Lung (tissue), 12 donors: ENCODE results near the gene MCF2L2. TPM values are rescaled to one million over a fixed set of nuclear protein-coding genes. Genes with fewer than 3 reads are reported as not detected.

ENCODE experiments used
- ATAC-seq: fragments of 200-7000 bp; cut with Tn5 transposase; one replicate; pipeline ENCODE4 v1.9.1; 2020; ENCODE audit warnings: moderate number of reproducible peaks; ENCODE audit not compliant: insufficient read depth, low FRiP score
- DNase-seq, 3 donors: peaks; one replicate each; pipeline ENCODE4 v3.0.0-alpha.2; 2013 to 2017
- H3K27ac ChIP-seq, 2 donors: one replicate each; pipeline ENCODE4 v1.5.1; 2013; ENCODE audit warnings: mild to moderate bottlenecking in 2 of 2, moderate library complexity in 2 of 2, control low read depth in 1 of 2, inconsistent platforms in 1 of 2, low read depth in 1 of 2, low read length in 1 of 2
- H3K27me3 ChIP-seq, 3 donors: one replicate each; pipeline ENCODE4 v1.5.1; 2013; ENCODE audit warnings: low read length in 2 of 3; ENCODE audit not compliant: control insufficient read depth in 3 of 3, insufficient read depth in 3 of 3
- H3K36me3 ChIP-seq, 4 donors: one replicate each; pipeline ENCODE4 v1.5.1; 2013; ENCODE audit warnings: low read length in 4 of 4, mild to moderate bottlenecking in 1 of 4, moderate library complexity in 1 of 4; ENCODE audit not compliant: control insufficient read depth in 4 of 4, insufficient read depth in 4 of 4
- H3K4me1 ChIP-seq, 5 donors: one replicate each; pipeline ENCODE4 v1.5.1; 2013; ENCODE audit warnings: low read length in 5 of 5, mild to moderate bottlenecking in 2 of 5, moderate library complexity in 1 of 5; ENCODE audit not compliant: control insufficient read depth in 5 of 5, insufficient read depth in 5 of 5
- H3K4me3 ChIP-seq: one replicate; pipeline ENCODE4 v1.5.1; 2013; ENCODE audit warnings: mild to moderate bottlenecking, control low read depth, moderate library complexity
- H3K9ac ChIP-seq, 2 donors: one replicate each; pipeline ENCODE4 v1.5.1; 2013; ENCODE audit warnings: low read length in 2 of 2, control low read depth in 1 of 2; ENCODE audit not compliant: insufficient read depth in 1 of 2
- H3K9me3 ChIP-seq, 4 donors: one replicate each; pipeline ENCODE4 v1.5.1; 2013; ENCODE audit warnings: low read length in 3 of 4, mild to moderate bottlenecking in 1 of 4, moderate library complexity in 1 of 4; ENCODE audit not compliant: control insufficient read depth in 4 of 4, insufficient read depth in 3 of 4
- CTCF ChIP-seq: IDR thresholded peaks from 2 replicates; pipeline ENCODE4 v1.5.1; 2012; ENCODE audit warnings: mild to moderate bottlenecking; ENCODE audit errors: control extremely low read depth, extremely low read depth
- whole genome bisulfite sequencing, 2 donors: extraction: QIAGEN DNeasy Blood & Tissue Kit; methylation state at CpG; one replicate each; pipeline ENCODE4 v1.1.7; 2013; 5-methylcytosine and 5-hydroxymethylcytosine counted together
- polyA plus RNA-seq, 2 donors: library from polyadenylated mRNA; stranded (reverse); fragments of 200-250 nt; gene quantifications; one replicate each; pipeline ENCODE4 v1.2.1, GENCODE V29; 2013
- total RNA-seq, 2 donors: library from RNA; depleted of rRNA in 1 of 2; stranded (reverse); fragments of >200 nt in 1 of 2; gene quantifications; one replicate each; pipeline ENCODE4 v1.2.1, GENCODE V29; 2014 to 2021
- donor health status: control.
- donor health status: control.
- donor health status: Bipolar disorder and iron deficiency.
- donor health status: healthy.
- donor health status: DM: yes; HTN: yes; CAD: no.

MCF2L2 gene
- total and polyA plus RNA-seq, 4 donors, result 0.26 to 1.7 (median 1.0) TPM

GRCh38 chr3:183153210-183153950, 275.0 kb downstream of the MCF2L2 start:
- peak overlapping the region in 1 of 2 donors; percentile 48 for H3K27ac ChIP-seq
- ATAC-seq, result peak; percentile 7

GRCh38 chr3:183151821-183152351, 276.5 kb downstream of the MCF2L2 start:
- 38 to 45% methylated on average over 6 of the region's 6 CpGs for WGBS, 2 donors
- peak overlapping the region in 1 of 2 donors; percentile 17 for H3K27ac ChIP-seq
- peak; percentile 56 to 83 (median 71) for DNase-seq
- no peaks in the 10 kb centered on the region for H3K27me3 ChIP-seq
- H3K36me3 ChIP-seq, result no peaks in the 10 kb centered on the region
- no peak for TF ChIP-seq CTCF
- peak; percentile 43 for ATAC-seq
- no peak overlapping the region for H3K9ac ChIP-seq
- peaks cover 0 to 4% (median 0%) of the 10 kb centered on the region in 5 donors for H3K4me1 ChIP-seq
- H3K4me3 ChIP-seq, result no peak overlapping the region
- H3K9me3 ChIP-seq, result no peaks in the 10 kb centered on the region

More at GRCh38 chr3:183153210-183153950, 275.0 kb downstream of the MCF2L2 start:
- H3K9ac ChIP-seq, result no peak overlapping the region
- H3K9me3 ChIP-seq, result no peaks in the 10 kb centered on the region
- H3K4me3 ChIP-seq, result no peak overlapping the region
- H3K4me1 ChIP-seq, result peaks cover 0 to 4% (median 0%) of the 10 kb centered on the region in 5 donors
- H3K27me3 ChIP-seq, result no peaks in the 10 kb centered on the region
- WGBS, 2 donors, result 77 to 90% methylated on average over 14 of the region's 14 CpGs
- no peaks in the 10 kb centered on the region for H3K36me3 ChIP-seq
- no peak for DNase-seq
- TF ChIP-seq CTCF, result no peak

GRCh38 chr3:183151086-183151485, 277.3 kb downstream of the MCF2L2 start:
- Histone ChIP-seq H3K4me3 (no peak overlapping the region), H3K27me3 (no peaks in the 10 kb centered on the region), H3K9me3 (no peaks in the 10 kb centered on the region), H3K36me3 (no peaks in the 10 kb centered on the region), H3K27ac (no peak overlapping the region), H3K9ac (no peak overlapping the region), H3K4me1 (peaks cover 0 to 4% (median 0%) of the 10 kb centered on the region in 5 donors)
- WGBS, 2 donors, result 77 to 79% methylated on average over 3 of the region's 3 CpGs
- no peak for ATAC-seq
- no peak for TF ChIP-seq CTCF
- DNase-seq, result no peak
